Measurements from ENCODE around the gene NAIF1. TPM values are rescaled to one million over a fixed set of nuclear protein-coding genes. Genes with fewer than 3 reads are reported as not detected.
"Not testable (repeated sequence)": the region's sequence is repeated elsewhere in the genome, so short reads cannot be mapped to it uniquely, and the experiment has no call there.

NAIF1 gene
- total and polyA plus RNA-seq, 5 donors from 2014 or later = 7.8 to 16.8 (median 12.9) TPM

DNA sequence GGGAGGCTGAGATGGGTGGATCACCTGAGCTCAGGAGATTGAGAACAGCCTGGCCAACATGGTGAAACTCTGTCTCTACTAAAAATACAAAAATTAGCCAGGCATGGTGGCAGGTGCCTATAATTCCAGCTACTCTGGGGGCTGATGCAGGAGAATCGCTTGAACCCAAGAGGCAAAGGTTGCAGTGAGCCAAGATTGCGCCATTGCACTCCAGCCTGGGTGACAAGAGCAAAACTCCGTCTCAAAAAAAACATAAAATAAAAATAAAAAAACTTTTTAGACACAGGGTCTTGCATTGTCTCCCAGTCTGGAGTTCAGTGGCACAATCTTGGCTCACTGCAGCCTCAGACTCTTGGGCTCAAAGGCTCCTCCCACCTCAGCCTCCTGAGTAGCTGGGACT lies 30.6 kb downstream of the NAIF1 start:
- not testable (repeated sequence) for H3K27ac Mint-ChIP-seq; H3K4me3 ChIP-seq (ENCODE audit: low read depth, low read length); H3K36me3 Mint-ChIP-seq; H3K9me3 ChIP-seq (ENCODE audit: control insufficient read depth in 2 of 2, low read length in 2 of 2); DNase-seq; ATAC-seq (ENCODE audit: low read depth in 2 of 2); H3K4me3 Mint-ChIP-seq; H3K36me3 ChIP-seq (ENCODE audit: control insufficient read depth, insufficient read depth, low read length); H3K27ac ChIP-seq (ENCODE audit: insufficient read depth, low read length, poor library complexity, severe bottlenecking); H3K27me3 Mint-ChIP-seq; H3K9me3 Mint-ChIP-seq; H3K27me3 ChIP-seq (ENCODE audit: control insufficient read depth, insufficient read depth, low read length)
- H3K4me1 ChIP-seq (ENCODE audit: control insufficient read depth, insufficient read depth, low read length, poor library complexity, severe bottlenecking) = peaks cover 39% of the 10 kb centered on the region
- peaks cover 6 to 34% (median 20%) of the 10 kb centered on the region in 4 donors for H3K4me1 Mint-ChIP-seq

- peaks cover 11 to 44% (median 27%) of the 10 kb centered on the region in 4 donors for H3K4me1 Mint-ChIP-seq
- peak; percentile 55 for ATAC-seq (ENCODE audit: low read depth in 2 of 2)
These were observed 32.1 kb downstream of the NAIF1 start for GRCh38 chr9:128034821-128035652.

GRCh38 chr9:128033609-128034008 lies 33.5 kb downstream of the NAIF1 start:
- Histone ChIP-seq H3K27ac (ENCODE audit: insufficient read depth, low read length, poor library complexity, severe bottlenecking) (peak overlapping the region; percentile 98), H3K4me1 (ENCODE audit: control insufficient read depth, insufficient read depth, low read length, poor library complexity, severe bottlenecking) (peaks cover 67% of the 10 kb centered on the region), H3K36me3 (ENCODE audit: control insufficient read depth, insufficient read depth, low read length) (no peaks in the 10 kb centered on the region), H3K9me3 (ENCODE audit: control insufficient read depth in 2 of 2, low read length in 2 of 2) (no peaks in the 10 kb centered on the region), H3K27me3 (ENCODE audit: control insufficient read depth, insufficient read depth, low read length) (no peaks in the 10 kb centered on the region), H3K4me3 (ENCODE audit: low read depth, low read length) (peak overlapping the region; percentile 40)
- ATAC-seq (ENCODE audit: low read depth in 2 of 2) = no peak
- Mint-ChIP-seq H3K36me3 (no peaks in the 10 kb centered on the region), H3K4me1 (peaks cover 11 to 56% (median 32%) of the 10 kb centered on the region in 4 donors), H3K4me3 (peak overlapping the region in 3 of 4 donors; percentile 52 to 87 (median 80)), H3K9me3 (peaks cover 0 to 3% (median 0%) of the 10 kb centered on the region in 7 donors), H3K27me3 (peaks cover 10% of the 10 kb centered on the region), H3K27ac (peak overlapping the region; percentile 95 to 99 (median 97))
- DNase-seq = peak in 1 of 3 donors; percentile 60

More at GRCh38 chr9:128034821-128035652, 32.1 kb downstream of the NAIF1 start:
- Histone ChIP-seq H3K4me3 (ENCODE audit: low read depth, low read length) (no peak overlapping the region), H3K36me3 (ENCODE audit: control insufficient read depth, insufficient read depth, low read length) (no peaks in the 10 kb centered on the region), H3K9me3 (ENCODE audit: control insufficient read depth in 2 of 2, low read length in 2 of 2) (no peaks in the 10 kb centered on the region), H3K27me3 (ENCODE audit: control insufficient read depth, insufficient read depth, low read length) (no peaks in the 10 kb centered on the region), H3K4me1 (ENCODE audit: control insufficient read depth, insufficient read depth, low read length, poor library complexity, severe bottlenecking) (peaks cover 53% of the 10 kb centered on the region), H3K27ac (ENCODE audit: insufficient read depth, low read length, poor library complexity, severe bottlenecking) (peak overlapping the region; percentile 57)
- Mint-ChIP-seq H3K27ac (peak overlapping the region; percentile 81 to 95 (median 92)), H3K36me3 (no peaks in the 10 kb centered on the region), H3K9me3 (peaks cover 0 to 3% (median 0%) of the 10 kb centered on the region in 7 donors), H3K27me3 (peaks cover 8% of the 10 kb centered on the region), H3K4me3 (peak overlapping the region; percentile 64 to 81 (median 73))
- peak; percentile 61 to 85 (median 83) for DNase-seq

DNA sequence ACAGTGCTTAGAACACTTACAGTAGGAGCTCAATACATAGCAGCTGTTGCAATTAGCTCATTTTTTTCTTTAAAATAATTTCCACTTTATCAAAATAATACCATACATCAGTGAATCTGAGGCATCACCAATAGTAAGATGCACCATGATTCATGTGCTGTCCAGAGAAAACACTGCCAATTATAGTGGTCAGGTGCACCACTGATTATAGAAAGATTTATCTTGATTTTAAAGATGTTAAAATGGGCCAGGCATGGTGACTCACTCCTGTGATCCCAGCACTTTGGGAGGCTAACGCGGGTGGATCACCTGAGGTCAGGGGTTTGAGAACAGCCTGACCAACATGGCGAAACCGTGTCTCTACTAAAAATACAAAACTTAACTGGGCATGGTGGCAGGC lies 39.4 kb downstream of the NAIF1 start:
- Histone ChIP-seq H3K9me3 (ENCODE audit: control insufficient read depth in 2 of 2, low read length in 2 of 2) (no peaks in the 10 kb centered on the region), H3K4me3 (ENCODE audit: low read depth, low read length) (peak overlapping the region; percentile 77), H3K4me1 (ENCODE audit: control insufficient read depth, insufficient read depth, low read length, poor library complexity, severe bottlenecking) (peaks cover 91% of the 10 kb centered on the region), H3K27me3 (ENCODE audit: control insufficient read depth, insufficient read depth, low read length) (no peaks in the 10 kb centered on the region), H3K27ac (ENCODE audit: insufficient read depth, low read length, poor library complexity, severe bottlenecking) (peak overlapping the region; percentile 98), H3K36me3 (ENCODE audit: control insufficient read depth, insufficient read depth, low read length) (no peaks in the 10 kb centered on the region)
- Mint-ChIP-seq H3K4me1 (peaks cover 21 to 91% (median 64%) of the 10 kb centered on the region in 4 donors), H3K27ac (peak overlapping the region; percentile 99), H3K36me3 (peaks cover 5% of the 10 kb centered on the region), H3K4me3 (peak overlapping the region; percentile 81 to 92 (median 88)), H3K9me3 (peaks cover 0 to 3% (median 0%) of the 10 kb centered on the region in 7 donors), H3K27me3 (peaks cover 19% of the 10 kb centered on the region)
- no peak for DNase-seq
- ATAC-seq (ENCODE audit: low read depth in 2 of 2) = no peak

GRCh38 chr9:128026773-128027541 lies 40.2 kb downstream of the NAIF1 start:
- Mint-ChIP-seq H3K27ac (peak overlapping the region; percentile 99), H3K4me3 (peak overlapping the region; percentile 81 to 92 (median 88)), H3K27me3 (peaks cover 19% of the 10 kb centered on the region), H3K4me1 (peaks cover 28 to 93% (median 65%) of the 10 kb centered on the region in 4 donors), H3K36me3 (peaks cover 5% of the 10 kb centered on the region), H3K9me3 (peaks cover 0 to 3% (median 0%) of the 10 kb centered on the region in 7 donors)
- Histone ChIP-seq H3K4me3 (ENCODE audit: low read depth, low read length) (peak overlapping the region; percentile 77), H3K9me3 (ENCODE audit: control insufficient read depth in 2 of 2, low read length in 2 of 2) (no peaks in the 10 kb centered on the region), H3K36me3 (ENCODE audit: control insufficient read depth, insufficient read depth, low read length) (no peaks in the 10 kb centered on the region), H3K4me1 (ENCODE audit: control insufficient read depth, insufficient read depth, low read length, poor library complexity, severe bottlenecking) (peaks cover 91% of the 10 kb centered on the region), H3K27ac (ENCODE audit: insufficient read depth, low read length, poor library complexity, severe bottlenecking) (peak overlapping the region; percentile 98), H3K27me3 (ENCODE audit: control insufficient read depth, insufficient read depth, low read length) (no peaks in the 10 kb centered on the region)
- ATAC-seq (ENCODE audit: low read depth in 2 of 2) = peak in 1 of 2 donors; percentile 1
- DNase-seq = peak; percentile 25 to 81 (median 56)

DNA sequence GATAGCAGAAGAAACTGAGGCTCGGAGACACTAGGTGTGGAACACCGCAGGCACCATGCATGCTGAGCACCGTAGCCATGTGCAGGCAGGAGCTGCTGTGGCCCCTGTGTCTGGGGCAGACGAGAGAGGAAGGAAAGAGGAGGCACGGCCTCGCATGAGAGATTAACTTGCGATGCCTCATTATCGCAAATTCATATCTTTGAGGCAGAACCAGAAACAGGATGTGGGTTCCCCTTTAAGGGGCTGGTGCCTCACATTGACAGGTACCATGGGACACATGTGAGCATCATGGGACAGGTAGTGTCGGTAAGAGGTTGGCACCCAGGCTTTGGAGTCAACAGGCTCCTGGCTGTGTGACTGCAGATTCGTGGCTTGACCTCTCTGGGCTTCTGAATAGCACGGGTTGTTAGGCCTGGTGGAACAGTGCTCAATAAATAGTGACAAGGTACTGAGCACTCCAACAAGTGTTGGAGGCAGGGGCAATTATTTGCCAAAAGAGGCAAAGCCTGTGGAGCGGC lies 40.8 kb downstream of the NAIF1 start:
- peaks cover 0 to 3% (median 0%) of the 10 kb centered on the region in 7 donors for H3K9me3 Mint-ChIP-seq
- H3K4me1 Mint-ChIP-seq = peaks cover 30 to 93% (median 65%) of the 10 kb centered on the region in 4 donors
- peaks cover 5% of the 10 kb centered on the region for H3K36me3 Mint-ChIP-seq
- peaks cover 91% of the 10 kb centered on the region for H3K4me1 ChIP-seq (ENCODE audit: control insufficient read depth, insufficient read depth, low read length, poor library complexity, severe bottlenecking)
- DNase-seq = peak; percentile 84 to 98 (median 94)
- ATAC-seq (ENCODE audit: low read depth in 2 of 2) = peak; percentile 78 to 80
- H3K27ac ChIP-seq (ENCODE audit: insufficient read depth, low read length, poor library complexity, severe bottlenecking) = peak overlapping the region; percentile 98
- no peaks in the 10 kb centered on the region for H3K36me3 ChIP-seq (ENCODE audit: control insufficient read depth, insufficient read depth, low read length)
- peak overlapping the region; percentile 81 to 92 (median 88) for H3K4me3 Mint-ChIP-seq
- H3K4me3 ChIP-seq (ENCODE audit: low read depth, low read length) = peak overlapping the region; percentile 77
- peak overlapping the region; percentile 99 for H3K27ac Mint-ChIP-seq
- H3K27me3 Mint-ChIP-seq = peaks cover 19% of the 10 kb centered on the region
- H3K27me3 ChIP-seq (ENCODE audit: control insufficient read depth, insufficient read depth, low read length) = no peaks in the 10 kb centered on the region
- H3K9me3 ChIP-seq (ENCODE audit: control insufficient read depth in 2 of 2, low read length in 2 of 2) = no peaks in the 10 kb centered on the region

DNA sequence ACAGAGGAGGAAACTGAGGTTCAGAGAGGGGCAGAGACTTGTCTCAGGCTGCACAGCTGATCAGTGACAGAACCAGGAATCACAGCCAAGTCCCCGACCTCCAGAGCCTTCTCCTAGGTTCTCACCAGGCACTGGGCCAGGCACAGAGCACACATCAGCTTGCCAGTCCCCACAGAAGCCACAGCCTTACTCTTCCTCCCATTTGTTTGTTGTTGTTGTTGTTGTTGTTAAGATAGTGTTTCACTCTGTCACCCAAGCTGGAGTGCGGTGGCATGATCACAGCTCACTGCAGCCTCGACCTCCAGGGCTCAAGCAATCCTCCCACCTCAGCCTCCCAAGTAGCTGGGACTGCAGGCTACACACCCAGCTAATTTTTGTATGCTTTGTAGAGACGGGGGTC lies 41.4 kb downstream of the NAIF1 start:
- peaks cover 33 to 94% (median 66%) of the 10 kb centered on the region in 4 donors for H3K4me1 Mint-ChIP-seq
- H3K4me1 ChIP-seq (ENCODE audit: control insufficient read depth, insufficient read depth, low read length, poor library complexity, severe bottlenecking) = peaks cover 90% of the 10 kb centered on the region
- H3K27ac Mint-ChIP-seq = peak overlapping the region; percentile 99
- peaks cover 0 to 1% (median 0%) of the 10 kb centered on the region in 7 donors for H3K9me3 Mint-ChIP-seq
- DNase-seq (peak in 1 of 3 donors; percentile 54), ATAC-seq (ENCODE audit: low read depth in 2 of 2) (no peak)
- peak overlapping the region; percentile 77 for H3K4me3 ChIP-seq (ENCODE audit: low read depth, low read length)
- H3K27me3 Mint-ChIP-seq = peaks cover 15% of the 10 kb centered on the region
- peaks cover 10% of the 10 kb centered on the region for H3K36me3 Mint-ChIP-seq
- no peaks in the 10 kb centered on the region for H3K9me3 ChIP-seq (ENCODE audit: control insufficient read depth in 2 of 2, low read length in 2 of 2)
- H3K27me3 ChIP-seq (ENCODE audit: control insufficient read depth, insufficient read depth, low read length) = no peaks in the 10 kb centered on the region
- no peaks in the 10 kb centered on the region for H3K36me3 ChIP-seq (ENCODE audit: control insufficient read depth, insufficient read depth, low read length)
- H3K27ac ChIP-seq (ENCODE audit: insufficient read depth, low read length, poor library complexity, severe bottlenecking) = peak overlapping the region; percentile 98
- H3K4me3 Mint-ChIP-seq = peak overlapping the region; percentile 81 to 92 (median 88)
